ENCODE data around the gene SERGEF. TPM values are rescaled to one million over a fixed set of nuclear protein-coding genes. Genes with fewer than 3 reads are reported as not detected.

The SERGEF gene
- total RNA-seq, 4 donors from 2014 or later: 17.1 to 39.3 (median 33.1) TPM

DNA sequence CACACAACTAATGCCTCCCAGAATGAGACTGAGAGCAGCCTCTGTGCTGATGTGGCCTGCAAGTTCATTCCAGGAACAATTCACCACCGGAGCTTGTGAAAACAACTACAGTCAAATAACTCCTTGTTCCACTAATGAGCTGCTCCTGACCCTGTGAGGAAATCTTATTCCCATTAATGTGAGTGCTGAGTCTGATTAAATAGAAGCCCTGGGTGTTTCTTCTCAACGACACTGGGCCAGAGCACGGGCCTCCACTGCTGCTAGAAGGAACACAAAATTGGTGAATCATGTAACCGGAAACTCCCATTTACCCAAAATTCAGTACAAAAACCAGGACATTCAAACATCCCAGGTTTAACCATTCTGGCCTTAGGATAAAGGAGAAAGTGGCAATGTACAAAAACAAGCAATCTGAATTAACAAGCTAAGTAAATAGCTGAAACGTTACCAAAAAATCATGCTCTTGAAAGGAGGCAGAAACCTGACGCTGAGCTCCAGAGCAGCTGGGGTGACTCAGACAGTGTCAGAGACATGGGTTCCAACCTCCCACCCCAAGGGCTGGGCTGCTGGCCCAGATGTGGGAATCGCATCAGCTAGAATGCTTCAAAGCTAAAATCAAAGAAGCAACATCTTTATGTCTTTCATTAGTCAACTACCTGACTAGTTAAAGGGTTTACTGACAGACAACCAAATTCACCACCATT, 26.7 kb downstream of the SERGEF start:
- TF ChIP-seq, protein P1, sequence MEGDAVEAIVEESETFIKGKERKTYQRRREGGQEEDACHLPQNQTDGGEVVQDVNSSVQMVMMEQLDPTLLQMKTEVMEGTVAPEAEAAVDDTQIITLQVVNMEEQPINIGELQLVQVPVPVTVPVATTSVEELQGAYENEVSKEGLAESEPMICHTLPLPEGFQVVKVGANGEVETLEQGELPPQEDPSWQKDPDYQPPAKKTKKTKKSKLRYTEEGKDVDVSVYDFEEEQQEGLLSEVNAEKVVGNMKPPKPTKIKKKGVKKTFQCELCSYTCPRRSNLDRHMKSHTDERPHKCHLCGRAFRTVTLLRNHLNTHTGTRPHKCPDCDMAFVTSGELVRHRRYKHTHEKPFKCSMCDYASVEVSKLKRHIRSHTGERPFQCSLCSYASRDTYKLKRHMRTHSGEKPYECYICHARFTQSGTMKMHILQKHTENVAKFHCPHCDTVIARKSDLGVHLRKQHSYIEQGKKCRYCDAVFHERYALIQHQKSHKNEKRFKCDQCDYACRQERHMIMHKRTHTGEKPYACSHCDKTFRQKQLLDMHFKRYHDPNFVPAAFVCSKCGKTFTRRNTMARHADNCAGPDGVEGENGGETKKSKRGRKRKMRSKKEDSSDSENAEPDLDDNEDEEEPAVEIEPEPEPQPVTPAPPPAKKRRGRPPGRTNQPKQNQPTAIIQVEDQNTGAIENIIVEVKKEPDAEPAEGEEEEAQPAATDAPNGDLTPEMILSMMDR (IDR thresholded peaks at IDR 0.05): no peak
- no peak for TF ChIP-seq POLR2A (IDR thresholded peaks at IDR 0.05)
- intact Hi-C loops (cut with DNase I; ENCODE audit: low total_unique reads): no loop called here
- WGBS, 2 donors: 30 to 40% methylated on average over 7 of the region's 7 CpGs

DNA sequence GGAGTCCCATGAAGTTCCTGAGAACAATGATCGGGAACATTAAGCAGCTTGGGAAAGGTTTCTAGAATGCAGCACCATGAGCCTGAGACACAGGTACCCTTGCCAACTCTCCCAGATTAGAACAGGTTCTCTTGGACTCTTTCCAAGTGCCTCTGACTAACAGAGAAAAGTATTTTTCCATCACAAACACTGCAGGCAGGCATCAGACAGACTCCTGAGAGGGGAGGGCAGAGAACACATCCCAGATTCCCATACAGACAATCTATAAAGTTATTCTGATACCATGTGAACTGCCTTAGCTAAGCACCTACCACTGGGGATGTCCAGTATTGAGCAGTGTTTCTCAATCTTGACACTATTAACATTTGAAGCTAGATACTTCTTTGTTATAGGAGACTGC, 27.3 kb downstream of the SERGEF start:
- no peak for DNase-seq (ENCODE audit: low spot score in 2 of 2)
- 53 to 68% methylated on average over 1 of the region's 1 CpG for WGBS, 2 donors

More for the DNA sequence above, 26.7 kb downstream of the SERGEF start:
- H3K4me3 ChIP-seq (ENCODE audit: low read depth, poor library complexity, severe bottlenecking): no peak overlapping the region
- no peak for DNase-seq (ENCODE audit: low spot score in 2 of 2)

DNA sequence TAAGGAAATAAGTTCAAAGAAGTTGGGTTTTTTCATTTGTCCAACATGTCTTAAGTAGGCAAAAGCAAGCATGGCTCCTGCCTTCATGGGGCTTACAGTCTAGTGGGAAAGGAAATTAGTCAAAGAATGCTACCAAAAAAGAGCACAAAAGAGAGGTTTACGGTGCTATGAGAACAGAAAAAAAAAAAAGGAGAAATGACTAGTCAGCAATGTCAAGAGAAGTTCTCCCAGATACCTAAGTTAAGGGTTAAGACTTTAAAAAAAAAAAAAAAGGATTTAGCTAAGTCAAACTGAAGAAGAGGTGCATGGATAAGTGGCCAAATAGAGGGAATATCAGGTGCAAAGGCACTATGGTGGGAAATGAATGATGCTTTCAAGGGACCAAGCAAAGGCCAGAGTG, 29.3 kb downstream of the SERGEF start:
- DNase-seq (ENCODE audit: low spot score in 2 of 2): no peak
- WGBS, 2 donors: 86 to 92% methylated on average over 1 of the region's 1 CpG
- intact Hi-C loops (cut with DNase I; ENCODE audit: low total_unique reads): no loop called here
- no peak overlapping the region for H3K4me3 ChIP-seq (ENCODE audit: low read depth, poor library complexity, severe bottlenecking)
- no peak for TF ChIP-seq POLR2A (IDR thresholded peaks at IDR 0.05)
- TF ChIP-seq, protein P1 (IDR thresholded peaks at IDR 0.05): no peak

More for the DNA sequence above, 27.3 kb downstream of the SERGEF start:
- no peak overlapping the region for H3K4me3 ChIP-seq (ENCODE audit: low read depth, poor library complexity, severe bottlenecking)
- intact Hi-C loops (cut with DNase I; ENCODE audit: low total_unique reads): no loop called here
- TF ChIP-seq, protein P1 (IDR thresholded peaks at IDR 0.05): no peak

DNA sequence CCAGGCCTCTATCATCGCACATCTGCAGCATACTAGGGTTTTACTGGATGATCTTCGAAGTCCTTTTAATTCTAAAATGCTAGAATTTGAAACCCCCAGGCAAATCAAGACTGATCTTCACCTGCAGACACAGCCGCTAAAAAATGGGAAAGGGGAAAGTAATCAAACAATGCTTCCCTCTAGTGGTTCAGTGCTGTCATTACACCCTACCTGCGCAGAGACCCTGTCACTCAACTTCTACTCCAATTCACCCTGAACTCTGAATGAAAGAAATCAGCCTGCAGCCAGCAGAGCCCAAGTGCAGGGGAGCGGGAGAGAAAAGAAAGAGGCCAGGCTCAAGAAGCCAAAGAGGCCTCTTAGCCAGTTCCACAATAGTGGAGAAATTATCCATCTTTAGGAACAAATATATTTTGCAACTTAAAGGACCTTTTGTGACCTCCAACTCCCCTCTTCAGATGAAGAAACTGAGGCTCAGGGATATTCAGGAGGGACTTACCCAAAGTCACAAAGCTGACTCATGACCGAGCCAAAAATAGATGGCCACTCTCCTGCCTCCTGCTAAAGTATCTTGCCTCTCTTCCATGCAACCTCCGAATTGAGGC, 33.0 kb downstream of the SERGEF start:
- H3K4me3 ChIP-seq (ENCODE audit: low read depth, poor library complexity, severe bottlenecking): no peak overlapping the region
- no peak for DNase-seq (ENCODE audit: low spot score in 2 of 2)
- 29 to 37% methylated on average over 7 of the region's 7 CpGs for WGBS, 2 donors
- no peak for TF ChIP-seq POLR2A (IDR thresholded peaks at IDR 0.05)
- TF ChIP-seq, protein P1 (IDR thresholded peaks at IDR 0.05): peak in 1 of 3 donors; percentile 58
- intact Hi-C loops (cut with DNase I; ENCODE audit: low total_unique reads): loop anchor here (1.0 to 10.0 kb wide), 2 partner anchors 215 to 381 kb away; no protein-coding TSS in a partner anchor

DNA sequence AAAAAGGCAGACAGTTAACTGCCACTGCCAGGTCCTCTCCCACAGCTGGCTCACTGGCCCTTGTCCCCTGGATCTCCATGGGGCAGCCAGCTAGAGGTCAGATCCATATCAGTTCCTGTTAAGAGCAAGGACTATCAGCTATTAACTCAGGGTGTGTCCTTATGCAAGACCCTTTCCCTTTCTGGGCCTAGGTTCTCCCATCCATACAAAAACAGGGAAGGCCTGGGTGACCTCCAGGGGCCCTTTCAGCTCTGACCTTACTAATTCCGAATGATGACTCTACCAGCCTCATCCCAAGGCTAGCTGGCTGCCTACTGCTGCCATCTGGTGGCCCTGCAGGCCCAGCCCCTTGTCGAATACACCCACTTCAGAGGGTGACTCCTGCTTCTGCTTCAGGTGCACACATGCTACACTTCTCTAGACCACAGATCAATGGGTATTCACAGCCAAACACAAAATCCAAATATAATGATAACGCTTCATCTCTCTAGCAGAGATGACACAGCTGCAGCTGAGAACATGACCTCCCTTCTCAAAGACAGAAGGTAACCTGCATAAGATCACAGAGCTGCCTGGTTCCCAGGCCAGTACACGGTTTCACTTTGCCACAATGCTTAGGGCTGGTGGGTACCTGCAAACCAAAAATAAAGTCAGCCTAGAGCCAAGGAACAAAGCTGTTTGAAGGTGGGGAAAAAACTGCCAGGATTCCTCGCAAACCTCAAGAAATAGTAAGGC, 34.1 kb downstream of the SERGEF start:
- no peak for DNase-seq (ENCODE audit: low spot score in 2 of 2)
- 61% methylated on average over 5 of the region's 5 CpGs for WGBS, 2 donors
- intact Hi-C loops (cut with DNase I; ENCODE audit: low total_unique reads): loop anchor here (1.0 to 10.0 kb wide), 2 partner anchors 214 to 379 kb away; no protein-coding TSS in a partner anchor
- TF ChIP-seq, protein P1 (IDR thresholded peaks at IDR 0.05): no peak
- no peak for TF ChIP-seq POLR2A (IDR thresholded peaks at IDR 0.05)
- no peak overlapping the region for H3K4me3 ChIP-seq (ENCODE audit: low read depth, poor library complexity, severe bottlenecking)
